Gastrocnemius medialis (tissue), 4 donors: ENCODE measurements around the gene HDGF. TPM values are rescaled to one million over a fixed set of nuclear protein-coding genes. Genes with fewer than 3 reads are reported as not detected.

Experiments used
- ATAC-seq, 2 donors: fragments of 150-250 bp; one replicate each; pipeline ENCODE4 v1.9.1; 2016
- DNase-seq, 2 donors: peaks; one replicate each; pipeline ENCODE4 v3.0.0-alpha.2; 2019
- H3K27ac ChIP-seq, 4 donors: fragments of 200-600 bp; sonication (generic); 1 replicate in 1 of 4; 2 replicates in 3 of 4; pipeline ENCODE4 v1.5.1; 2016 to 2018; ENCODE audit warnings: mild to moderate bottlenecking in 2 of 4, moderate library complexity in 1 of 4
- H3K27me3 ChIP-seq, 3 donors: fragments of 200-600 bp; sonication (generic) in 2 of 3; 1 replicate in 1 of 3; 2 replicates in 2 of 3; pipeline versions ENCODE4 v1.5.1 to v1.6.0; 2016 to 2019; ENCODE audit warnings: mild to moderate bottlenecking in 1 of 3, moderate library complexity in 1 of 3
- H3K36me3 ChIP-seq, 2 donors: fragments of 200-600 bp; sonication (generic) in 1 of 2; one replicate each; pipeline ENCODE4 v1.5.1; 2017 to 2018
- H3K4me1 ChIP-seq, 2 donors: fragments of 200-600 bp; sonication (generic) in 1 of 2; one replicate each; pipeline ENCODE4 v1.5.1; 2016 to 2017; ENCODE audit warnings: mild to moderate bottlenecking in 2 of 2
- H3K4me3 ChIP-seq, 4 donors: fragments of 200-600 bp; sonication (generic) in 3 of 4; 1 replicate in 1 of 4; 2 replicates in 3 of 4; pipeline ENCODE4 v1.5.1; 2016 to 2019; ENCODE audit warnings: mild to moderate bottlenecking in 2 of 4
- H3K9me3 ChIP-seq, 3 donors: fragments of 200-600 bp; sonication (generic) in 2 of 3; 1 replicate in 1 of 3; 2 replicates in 2 of 3; pipeline ENCODE4 v1.5.1; 2016 to 2019
- CTCF ChIP-seq, 5 experiments: fragments of 450-650 bp in 3 of 5; fragments of 200-600 bp in 2 of 5; sonication (generic) in 2 of 5; IDR thresholded peaks in 4 of 5; conservative IDR thresholded peaks in 1 of 5; 1 replicate in 4 of 5; 2 replicates in 1 of 5; pipeline ENCODE4 v1.5.1; 2016 to 2019; ENCODE audit warnings: antibody characterized with exemption in 5 of 5, mild to moderate bottlenecking in 3 of 5, moderate library complexity in 3 of 5
- POLR2A ChIP-seq, 2 donors: fragments of 450-650 bp; IDR thresholded peaks; one replicate each; pipeline ENCODE4 v1.6.1; 2017; ENCODE audit warnings: antibody characterized with exemption in 2 of 2, mild to moderate bottlenecking in 2 of 2, moderate library complexity in 2 of 2
- in situ Hi-C, 4 donors: fragments of 200-750 bp; cut with MboI; loops; one replicate each; pipeline versions ENCODE4 v1.15.0 to v1.8.0; 2017; ENCODE audit warnings: low sequenced_read_pairs in 4 of 4
- intact Hi-C: fragments of 100-400 bp; cut with DNase I; formaldehyde crosslinking; loops from one replicate; pipeline ENCODE4 v1.15.1; 2023; ENCODE audit warnings: low total_unique reads
- total RNA-seq, 4 donors: library from RNA; depleted of rRNA; stranded (reverse); fragments of >200 nt; gene quantifications; one replicate each; pipeline versions ENCODE4 v1.1.0 to v1.2.3, GENCODE V29; 2016

HDGF gene
- total RNA-seq, 4 donors from 2014 or later: 154 to 281 (median 240) TPM

GRCh38 chr1:156721535-156721934 lies 29.9 kb downstream of the HDGF start:
- intact Hi-C loops: loop anchor here (10.0 kb wide), 1 partner anchor 667 kb away; the partner anchor contains the start of genes LAMTOR2 and UBQLN4
- peaks cover 18 to 21% of the 10 kb centered on the region in 2 donors for H3K4me1 ChIP-seq
- ATAC-seq (no peak), DNase-seq (no peak)
- no peaks in the 10 kb centered on the region for H3K27me3 ChIP-seq
- no peaks in the 10 kb centered on the region for H3K9me3 ChIP-seq
- in situ Hi-C loops: loop anchor here in 1 of 4 donors (25.0 kb wide), 1 partner anchor 141 kb away; the partner anchor contains the start of genes INSRR and NTRK1
- no peak overlapping the region for H3K4me3 ChIP-seq
- no peak overlapping the region for H3K27ac ChIP-seq
- TF ChIP-seq CTCF (IDR thresholded peaks at IDR 0.05 in 4 of 5, conservative IDR thresholded peaks at IDR 0.05 in 1 of 5) (no peak), POLR2A (IDR thresholded peaks at IDR 0.05) (no peak)
- peaks cover 3 to 39% of the 10 kb centered on the region in 2 donors for H3K36me3 ChIP-seq

DNA sequence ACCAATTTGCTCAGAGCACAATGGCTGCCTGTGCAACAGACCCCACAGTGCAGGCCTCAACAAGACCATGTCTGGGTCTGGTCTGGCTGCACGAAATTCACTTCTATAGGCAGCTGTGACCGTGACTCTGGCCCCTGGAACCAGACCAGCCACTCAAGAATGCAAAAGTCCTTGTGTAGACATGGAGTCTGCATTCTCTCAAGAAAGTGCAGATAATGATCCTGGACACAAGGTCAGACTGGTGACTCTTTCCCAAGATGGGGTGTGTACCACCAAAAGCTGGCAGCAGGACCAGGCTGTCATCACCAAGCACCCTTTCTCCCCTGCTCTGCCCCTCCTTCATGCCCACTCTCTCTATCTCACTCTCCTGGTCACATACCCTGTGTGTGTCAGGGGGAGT lies 30.3 kb downstream of the HDGF start:
- in situ Hi-C loops (loop anchor here in 1 of 4 donors (25.0 kb wide), 1 partner anchor 141 kb away; the partner anchor contains the start of genes INSRR and NTRK1), intact Hi-C loops (loop anchor here (10.0 kb wide), 1 partner anchor 666 kb away; the partner anchor contains the start of genes LAMTOR2 and UBQLN4)
- H3K9me3 ChIP-seq: no peaks in the 10 kb centered on the region
- H3K27ac ChIP-seq: no peak overlapping the region
- TF ChIP-seq POLR2A (IDR thresholded peaks at IDR 0.05): no peak
- no peak for TF ChIP-seq CTCF (IDR thresholded peaks at IDR 0.05 in 4 of 5, conservative IDR thresholded peaks at IDR 0.05 in 1 of 5)
- DNase-seq (no peak), ATAC-seq (no peak)
- no peak overlapping the region for H3K4me3 ChIP-seq
- H3K36me3 ChIP-seq: peaks cover 3 to 39% of the 10 kb centered on the region in 2 donors
- H3K27me3 ChIP-seq: no peaks in the 10 kb centered on the region
- peaks cover 14 to 17% of the 10 kb centered on the region in 2 donors for H3K4me1 ChIP-seq

DNA sequence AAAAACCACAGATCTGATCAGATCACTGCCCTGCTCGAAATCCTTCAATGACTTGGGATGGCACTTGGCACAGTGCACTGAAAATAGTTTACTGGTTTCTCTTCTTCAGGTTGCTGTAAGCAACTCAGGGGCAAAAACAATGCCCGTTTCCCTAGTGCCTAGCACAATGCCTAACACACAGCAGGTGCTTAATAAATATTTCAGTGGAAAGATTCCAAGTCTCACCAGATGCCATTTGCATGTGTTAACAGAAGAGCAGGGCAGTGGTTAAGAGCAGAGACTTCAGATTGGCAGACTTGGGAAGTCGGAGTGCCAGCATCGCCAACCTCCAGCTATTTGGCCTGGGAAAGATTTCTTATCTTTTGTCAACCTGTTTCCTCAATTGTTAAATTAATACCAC lies 34.1 kb downstream of the HDGF start:
- Histone ChIP-seq H3K27me3 (no peaks in the 10 kb centered on the region), H3K4me3 (no peak overlapping the region), H3K36me3 (peaks cover 3 to 15% of the 10 kb centered on the region in 2 donors), H3K4me1 (no peaks in the 10 kb centered on the region), H3K27ac (no peak overlapping the region), H3K9me3 (no peaks in the 10 kb centered on the region)
- intact Hi-C loops: no loop called here
- in situ Hi-C loops: loop anchor here in 2 of 4 donors (10.0 to 25.0 kb wide), 2 partner anchors 145 to 167 kb away; partner anchors contain the start of genes INSRR (in 1 of the 2) and NTRK1 (in 1 of the 2)
- DNase-seq: no peak
- no peak for TF ChIP-seq CTCF (IDR thresholded peaks at IDR 0.05 in 4 of 5, conservative IDR thresholded peaks at IDR 0.05 in 1 of 5)
- no peak for TF ChIP-seq POLR2A (IDR thresholded peaks at IDR 0.05)
- ATAC-seq: no peak

DNA sequence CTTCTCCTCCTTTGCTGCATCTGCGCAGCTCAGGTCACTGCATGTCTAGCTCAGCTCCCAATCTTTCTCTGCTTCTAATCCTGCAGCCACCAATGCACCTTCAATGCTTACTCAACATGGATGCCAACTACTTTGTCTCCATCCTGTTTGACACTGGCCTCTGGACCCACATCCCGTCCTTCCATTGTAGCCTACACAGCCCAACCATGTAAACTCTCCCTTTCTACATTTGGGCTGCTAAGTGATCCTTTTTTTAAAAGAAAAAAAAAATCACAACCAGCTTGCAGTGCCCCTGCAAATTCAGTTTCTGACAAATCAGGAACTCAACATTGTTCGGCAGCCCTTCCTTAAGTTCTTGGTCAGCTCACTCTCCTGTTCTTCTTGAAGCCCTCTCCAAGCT lies 36.6 kb downstream of the HDGF start:
- ATAC-seq (no peak), DNase-seq (no peak)
- Histone ChIP-seq H3K27me3 (no peaks in the 10 kb centered on the region), H3K27ac (no peak overlapping the region), H3K4me1 (no peaks in the 10 kb centered on the region), H3K36me3 (no peaks in the 10 kb centered on the region), H3K4me3 (no peak overlapping the region), H3K9me3 (no peaks in the 10 kb centered on the region)
- in situ Hi-C loops (loop anchor here in 2 of 4 donors (10.0 to 25.0 kb wide), 2 partner anchors 147 to 170 kb away; partner anchors contain the start of genes INSRR (in 1 of the 2) and NTRK1 (in 1 of the 2)), intact Hi-C loops (no loop called here)
- no peak for TF ChIP-seq POLR2A (IDR thresholded peaks at IDR 0.05)

GRCh38 chr1:156712626-156713025 lies 38.8 kb downstream of the HDGF start:
- ATAC-seq (no peak), DNase-seq (no peak)
- Histone ChIP-seq H3K4me3 (no peak overlapping the region), H3K27me3 (no peaks in the 10 kb centered on the region), H3K27ac (no peak overlapping the region), H3K4me1 (no peaks in the 10 kb centered on the region), H3K36me3 (no peaks in the 10 kb centered on the region), H3K9me3 (no peaks in the 10 kb centered on the region)
- no peak for TF ChIP-seq POLR2A (IDR thresholded peaks at IDR 0.05)
- no peak for TF ChIP-seq CTCF (IDR thresholded peaks at IDR 0.05 in 4 of 5, conservative IDR thresholded peaks at IDR 0.05 in 1 of 5)
- in situ Hi-C loops (loop anchor here in 2 of 4 donors (10.0 to 25.0 kb wide), 2 partner anchors 150 to 172 kb away; partner anchors contain the start of genes INSRR (in 1 of the 2) and NTRK1 (in 1 of the 2)), intact Hi-C loops (no loop called here)
